Activated T-helper 17 cell treated with anti-CD3 and anti-CD28 coated beads, Interleukin-2, amount 50 U/mL, for 72 hours (primary cell): ENCODE data around the gene OR4D1. TPM values are rescaled to one million over a fixed set of nuclear protein-coding genes. Genes with fewer than 3 reads are reported as not detected.
"Not testable (repeated sequence)": the region's sequence is repeated elsewhere in the genome, so short reads cannot be mapped to it uniquely, and the experiment has no call there.

Source experiments
- ATAC-seq: fragments of 150-1000 bp; cut with Tn5 transposase; replicated peaks from 2 replicates; pipeline ENCODE4 v1.10.0; 2021; ENCODE audit warnings: mild to moderate bottlenecking, moderate library complexity
- H3K27ac Mint-ChIP-seq: one replicate; pipeline ENCODE4 v1.8.0; 2022; ENCODE audit warnings: mixed read lengths
- H3K27me3 Mint-ChIP-seq: one replicate; pipeline ENCODE4 v1.8.0; 2022; ENCODE audit warnings: mixed read lengths
- H3K36me3 Mint-ChIP-seq: one replicate; pipeline ENCODE4 v1.8.0; 2022; ENCODE audit warnings: low read depth, mild to moderate bottlenecking, mixed read lengths
- H3K4me1 Mint-ChIP-seq: one replicate; pipeline ENCODE4 v1.8.0; 2022; ENCODE audit warnings: mixed read lengths
- H3K4me3 Mint-ChIP-seq: one replicate; pipeline ENCODE4 v1.8.0; 2022; ENCODE audit warnings: mild to moderate bottlenecking, mixed read lengths
- H3K9me3 Mint-ChIP-seq: one replicate; pipeline ENCODE4 v1.8.0; 2022; ENCODE audit warnings: mixed read lengths
- total RNA-seq, 2 donors: library from RNA; stranded (reverse); gene quantifications; one replicate each; pipeline ENCODE4 v1.2.3, GENCODE V29; 2022

Gene OR4D1
- total RNA-seq, 2 donors from 2014 or later = 0.13 to 0.15 TPM

DNA sequence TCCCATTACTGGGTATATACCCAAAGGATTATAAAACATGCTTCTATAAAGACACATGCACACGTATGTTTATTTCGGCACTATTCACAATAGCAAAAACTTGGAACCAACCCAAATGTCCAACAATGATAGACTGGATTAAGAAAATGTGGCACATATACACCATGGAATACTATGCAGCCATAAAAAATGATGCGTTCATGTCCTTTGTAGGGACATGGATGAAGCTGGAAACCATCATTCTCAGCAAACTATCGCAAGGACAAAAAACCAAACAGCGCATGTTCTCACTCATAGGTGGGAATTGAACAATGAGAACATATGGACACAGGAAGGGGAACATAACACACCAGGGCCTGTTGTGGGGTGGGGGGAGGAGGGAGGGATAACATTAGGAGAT is 15.5 kb upstream of the OR4D1 start:
- H3K4me1 Mint-ChIP-seq, ATAC-seq, H3K27me3 Mint-ChIP-seq, H3K36me3 Mint-ChIP-seq, H3K4me3 Mint-ChIP-seq, H3K9me3 Mint-ChIP-seq, H3K27ac Mint-ChIP-seq: not testable (repeated sequence)

DNA sequence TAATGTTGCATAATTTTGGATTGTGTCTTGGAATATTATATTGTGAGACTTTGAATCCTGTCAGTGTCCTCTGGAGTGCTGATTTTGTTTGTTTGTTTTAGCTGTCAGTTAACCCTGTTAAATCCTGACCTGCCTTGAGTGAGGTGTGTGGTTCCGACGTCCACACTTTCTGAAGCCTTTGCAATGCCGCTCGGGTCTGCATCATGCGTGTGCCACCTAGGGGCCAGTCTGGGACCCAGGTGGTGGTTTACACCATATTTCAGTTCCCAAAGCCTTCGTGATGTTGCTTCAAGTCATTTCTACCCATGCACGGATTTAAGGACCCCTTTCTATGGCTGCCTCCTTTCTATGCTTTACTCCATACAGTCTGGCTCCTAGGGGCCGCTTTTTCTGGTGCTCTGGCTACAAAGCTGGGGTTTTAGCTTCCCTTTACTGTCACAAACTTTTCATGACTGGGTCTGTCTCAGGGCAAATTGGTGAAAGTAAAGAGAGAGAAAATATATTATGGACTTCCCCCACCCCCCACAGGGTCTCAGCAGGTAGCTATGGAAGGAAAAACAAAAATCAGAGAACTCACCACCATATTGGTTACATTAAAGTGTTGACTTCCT is 11.4 kb upstream of the OR4D1 start:
- no peaks in the 10 kb centered on the region for H3K4me1 Mint-ChIP-seq
- peaks cover 5% of the 10 kb centered on the region for H3K27me3 Mint-ChIP-seq
- H3K27ac Mint-ChIP-seq = no peak overlapping the region
- ATAC-seq = no peak
- peaks cover 8% of the 10 kb centered on the region for H3K9me3 Mint-ChIP-seq
- no peak overlapping the region for H3K4me3 Mint-ChIP-seq
- H3K36me3 Mint-ChIP-seq = no peaks in the 10 kb centered on the region

DNA sequence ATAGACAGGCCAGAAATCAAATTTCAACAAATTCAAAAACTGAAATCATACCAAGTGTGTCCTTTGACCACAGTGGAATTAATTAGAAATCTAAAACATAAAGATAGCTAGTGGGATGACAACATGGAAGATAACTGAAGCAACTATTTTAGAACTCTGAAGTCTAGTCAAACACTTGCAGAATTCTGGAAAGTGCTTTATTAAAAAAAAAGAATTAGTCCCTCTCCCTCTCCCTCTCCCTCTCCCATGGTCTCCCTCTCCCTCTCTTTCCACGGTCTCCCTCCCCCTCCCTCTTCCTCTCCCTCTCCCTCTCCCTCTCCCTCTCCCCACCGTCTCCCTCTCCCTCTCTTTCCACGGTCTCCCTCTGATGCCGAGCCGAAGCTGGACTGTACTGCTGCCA is 6.7 kb upstream of the OR4D1 start:
- no peak for ATAC-seq
- Mint-ChIP-seq H3K4me1 (no peaks in the 10 kb centered on the region), H3K27me3 (peaks cover 5% of the 10 kb centered on the region), H3K36me3 (no peaks in the 10 kb centered on the region), H3K9me3 (peaks cover 13% of the 10 kb centered on the region), H3K4me3 (no peak overlapping the region), H3K27ac (no peak overlapping the region)

DNA sequence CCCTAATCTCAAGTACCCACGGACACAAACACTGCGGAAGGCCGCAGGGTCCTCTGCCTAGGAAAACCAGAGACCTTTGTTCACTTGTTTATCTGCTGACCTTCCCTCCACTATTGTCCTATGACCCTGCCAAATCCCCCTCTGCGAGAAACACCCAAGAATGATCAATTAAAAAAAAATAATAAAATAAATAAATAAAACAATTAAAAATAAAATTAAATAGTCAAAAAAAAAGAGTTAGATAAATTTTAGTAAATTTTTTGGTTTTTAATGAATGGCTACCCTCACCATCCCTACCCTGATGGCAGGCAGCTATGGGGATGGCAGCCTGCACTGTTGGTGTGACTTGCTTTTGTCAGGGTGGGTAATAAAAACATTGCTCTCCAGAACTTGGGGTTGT is 4.8 kb upstream of the OR4D1 start:
- not testable (repeated sequence) for H3K27ac Mint-ChIP-seq, H3K4me1 Mint-ChIP-seq, H3K27me3 Mint-ChIP-seq, H3K4me3 Mint-ChIP-seq, H3K36me3 Mint-ChIP-seq, ATAC-seq
- peaks cover 15% of the 10 kb centered on the region for H3K9me3 Mint-ChIP-seq

DNA sequence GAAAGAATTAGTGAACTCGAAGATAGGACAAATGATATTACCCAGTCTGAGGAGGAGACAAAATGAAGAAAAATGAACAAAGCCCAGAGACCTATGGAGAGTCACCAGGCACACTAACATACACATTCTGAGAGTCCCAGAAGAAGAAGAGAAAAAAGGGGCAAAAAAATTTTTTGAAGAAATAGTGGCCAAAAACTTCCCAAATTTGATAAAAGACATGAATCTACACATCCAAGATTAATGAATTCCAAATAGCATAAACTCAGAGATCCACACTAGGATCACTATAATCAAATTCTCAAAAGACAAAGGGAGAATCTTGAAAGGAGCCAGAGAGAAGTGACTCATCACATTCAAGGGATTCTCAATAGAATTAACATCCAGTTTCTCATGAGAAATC is 3.4 kb upstream of the OR4D1 start:
- Mint-ChIP-seq H3K36me3 (no peaks in the 10 kb centered on the region), H3K4me1 (peaks cover 4% of the 10 kb centered on the region), H3K27ac (no peak overlapping the region), H3K27me3 (no peaks in the 10 kb centered on the region), H3K4me3 (no peak overlapping the region), H3K9me3 (peaks cover 15% of the 10 kb centered on the region)
- ATAC-seq = no peak

DNA sequence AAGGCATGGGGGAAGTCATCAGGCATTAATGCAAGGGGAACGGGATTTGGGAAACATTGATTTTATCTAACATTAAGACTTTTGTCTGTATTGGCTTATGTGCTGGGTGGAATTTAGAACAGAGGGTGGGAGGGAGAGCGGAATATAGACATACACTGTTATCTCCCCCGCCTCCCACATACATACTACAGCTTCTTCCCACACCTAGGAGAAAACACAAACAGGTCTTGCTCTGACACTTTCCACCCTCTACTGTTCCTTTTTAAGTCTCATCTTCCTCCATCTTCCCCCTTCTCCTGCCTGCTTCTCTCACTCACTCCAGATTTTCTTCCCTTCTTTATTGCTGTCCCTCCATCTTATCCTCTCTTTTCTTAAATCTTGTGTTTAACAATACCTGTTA is 425 bp downstream of the OR4D1 start:
- no peaks in the 10 kb centered on the region for H3K36me3 Mint-ChIP-seq
- ATAC-seq = no peak
- H3K27me3 Mint-ChIP-seq = no peaks in the 10 kb centered on the region
- no peak overlapping the region for H3K4me3 Mint-ChIP-seq
- H3K9me3 Mint-ChIP-seq = peaks cover 15% of the 10 kb centered on the region
- no peak overlapping the region for H3K27ac Mint-ChIP-seq
- peaks cover 18% of the 10 kb centered on the region for H3K4me1 Mint-ChIP-seq

DNA sequence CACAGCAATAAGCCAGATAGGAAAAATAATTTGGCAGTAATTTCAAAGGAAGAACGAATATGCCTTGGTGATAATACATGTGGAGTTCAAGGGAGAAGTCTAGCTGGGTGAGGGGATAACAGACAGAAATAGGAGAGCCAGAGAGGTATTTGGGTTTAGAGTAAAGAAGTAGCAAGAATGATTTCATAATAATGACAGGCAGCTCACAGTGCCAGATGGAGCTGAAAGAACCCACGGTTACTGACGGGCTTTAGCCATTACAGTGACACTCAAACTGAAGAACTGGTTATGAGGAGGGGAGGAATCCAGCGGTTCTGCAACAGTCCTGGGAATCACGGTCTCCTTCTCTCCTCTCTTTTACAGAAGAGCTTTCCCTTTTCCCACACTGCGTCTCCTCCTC is 2.2 kb downstream of the OR4D1 start:
- Mint-ChIP-seq H3K4me3 (no peak overlapping the region), H3K4me1 (peaks cover 27% of the 10 kb centered on the region), H3K27ac (no peak overlapping the region), H3K9me3 (peaks cover 12% of the 10 kb centered on the region), H3K27me3 (no peaks in the 10 kb centered on the region), H3K36me3 (no peaks in the 10 kb centered on the region)
- ATAC-seq = no peak

DNA sequence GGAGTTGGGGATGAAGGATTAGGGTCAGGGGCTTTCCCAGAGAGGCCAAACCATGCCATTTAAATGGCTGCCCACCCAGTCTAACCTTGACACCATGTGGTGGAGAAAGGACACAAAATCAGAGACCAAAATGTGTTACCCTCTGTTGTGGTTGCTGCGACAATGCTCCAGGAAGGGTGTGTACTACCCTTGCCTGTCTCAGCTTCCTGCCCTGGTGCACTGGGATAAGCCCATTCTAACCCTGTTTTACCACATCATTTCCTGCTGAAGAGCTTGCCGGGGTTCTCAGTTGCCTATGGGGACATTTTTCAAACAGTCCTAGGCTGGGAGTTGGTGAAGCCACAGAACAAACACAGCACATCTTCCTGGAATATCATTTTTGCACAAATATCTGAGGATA is 4.9 kb downstream of the OR4D1 start:
- peak overlapping the region; percentile 58 for H3K4me3 Mint-ChIP-seq
- no peaks in the 10 kb centered on the region for H3K27me3 Mint-ChIP-seq
- peak; percentile 52 for ATAC-seq
- peaks cover 4% of the 10 kb centered on the region for H3K9me3 Mint-ChIP-seq
- H3K4me1 Mint-ChIP-seq = peaks cover 39% of the 10 kb centered on the region
- H3K36me3 Mint-ChIP-seq = no peaks in the 10 kb centered on the region
- peak overlapping the region; percentile 82 for H3K27ac Mint-ChIP-seq

DNA sequence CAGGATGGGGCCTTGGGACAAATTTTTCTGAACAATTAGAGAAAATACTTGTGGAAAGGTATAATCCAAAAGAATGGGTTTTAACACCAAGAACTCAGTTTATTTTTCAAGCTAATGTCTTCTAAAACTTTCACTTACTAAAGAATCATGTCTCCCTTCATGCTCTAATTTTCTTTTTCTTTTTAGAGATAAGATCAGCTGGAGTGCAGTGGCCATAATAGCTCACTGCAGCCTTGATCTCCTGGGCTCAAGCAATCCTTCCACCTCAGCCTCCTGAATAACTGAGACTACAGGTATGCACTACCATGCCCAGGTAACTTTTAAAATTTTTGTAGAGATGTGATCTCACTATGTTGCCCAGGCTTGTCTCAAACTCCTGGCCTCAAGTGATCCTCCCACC is 5.5 kb downstream of the OR4D1 start:
- Mint-ChIP-seq H3K36me3 (no peaks in the 10 kb centered on the region), H3K27ac (peak overlapping the region; percentile 82), H3K4me3 (peak overlapping the region; percentile 58), H3K27me3 (no peaks in the 10 kb centered on the region), H3K4me1 (peaks cover 39% of the 10 kb centered on the region), H3K9me3 (peaks cover 4% of the 10 kb centered on the region)
- ATAC-seq = no peak

DNA sequence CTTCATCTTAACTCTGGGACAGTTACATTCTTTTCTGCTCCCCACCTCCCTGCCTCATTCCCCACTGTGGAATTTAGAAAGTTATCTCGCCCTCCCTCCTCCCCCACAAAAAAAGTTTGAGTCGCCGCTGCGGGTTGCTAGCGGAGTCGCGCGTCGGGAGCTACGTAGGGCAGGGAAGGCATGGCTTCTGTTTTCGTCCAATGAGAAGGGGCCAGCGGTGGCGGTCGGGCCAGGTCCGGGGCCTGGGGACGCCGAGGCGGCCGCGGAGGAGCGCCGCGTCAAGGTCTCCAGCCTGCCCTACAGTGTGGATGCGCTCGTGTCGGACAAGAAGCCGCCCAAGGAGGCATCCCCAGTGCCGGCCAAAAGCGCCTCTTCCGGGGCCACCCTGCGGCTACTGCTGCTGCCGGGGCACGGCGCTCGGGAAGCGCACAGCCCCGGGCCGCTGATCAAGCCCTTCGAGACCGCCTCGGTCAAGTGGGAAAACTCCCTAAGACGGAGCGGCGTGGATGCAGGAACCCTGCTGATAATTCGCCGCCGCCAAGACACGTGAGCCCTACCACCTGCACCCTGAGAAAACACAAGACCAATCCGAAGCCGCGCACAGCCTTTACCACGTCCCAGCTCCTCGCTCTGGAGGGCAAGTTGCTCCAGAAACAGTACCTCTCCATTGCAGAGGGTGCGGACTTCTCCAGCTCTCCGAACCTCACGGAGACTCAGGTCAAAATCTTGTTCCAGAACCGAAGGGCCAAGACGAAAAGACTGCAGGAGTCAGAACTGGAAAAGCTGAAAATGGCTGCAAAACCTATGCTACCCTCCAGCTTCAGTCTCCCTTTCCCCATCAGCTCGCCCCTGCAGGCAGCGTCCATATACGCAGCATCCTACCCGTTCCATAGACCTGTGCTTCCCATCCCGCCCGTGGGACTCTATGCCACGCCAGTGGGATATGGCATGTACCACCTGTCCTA is 8.9 kb downstream of the OR4D1 start:
- peaks cover 8% of the 10 kb centered on the region for H3K9me3 Mint-ChIP-seq
- H3K4me1 Mint-ChIP-seq = peaks cover 40% of the 10 kb centered on the region
- H3K27ac Mint-ChIP-seq = peak overlapping the region; percentile 92
- peak; percentile 89 for ATAC-seq
- H3K4me3 Mint-ChIP-seq = peak overlapping the region; percentile 93
- no peaks in the 10 kb centered on the region for H3K36me3 Mint-ChIP-seq
- H3K27me3 Mint-ChIP-seq = no peaks in the 10 kb centered on the region

DNA sequence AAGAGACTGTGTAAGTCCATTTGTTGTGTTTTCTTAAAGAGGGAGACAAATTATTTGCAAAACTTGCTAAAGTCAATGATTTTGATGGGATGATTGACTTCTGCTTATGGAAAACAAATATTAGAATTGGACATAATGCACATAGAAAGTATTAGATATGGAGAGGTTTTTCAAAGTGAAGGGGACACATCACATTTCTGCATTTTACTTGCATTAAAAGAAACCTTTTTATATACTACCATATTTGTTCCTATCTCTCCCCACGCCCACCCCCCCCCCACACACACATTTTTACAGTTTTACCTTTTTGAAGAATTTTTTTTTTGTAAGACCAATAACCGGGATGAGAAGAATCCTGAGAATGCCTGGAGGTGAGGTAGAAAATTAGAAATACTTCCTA is 10.0 kb downstream of the OR4D1 start:
- Mint-ChIP-seq H3K9me3 (peaks cover 8% of the 10 kb centered on the region), H3K4me3 (peak overlapping the region; percentile 93), H3K27me3 (no peaks in the 10 kb centered on the region), H3K4me1 (peaks cover 29% of the 10 kb centered on the region), H3K27ac (no peak overlapping the region), H3K36me3 (no peaks in the 10 kb centered on the region)
- ATAC-seq = no peak

DNA sequence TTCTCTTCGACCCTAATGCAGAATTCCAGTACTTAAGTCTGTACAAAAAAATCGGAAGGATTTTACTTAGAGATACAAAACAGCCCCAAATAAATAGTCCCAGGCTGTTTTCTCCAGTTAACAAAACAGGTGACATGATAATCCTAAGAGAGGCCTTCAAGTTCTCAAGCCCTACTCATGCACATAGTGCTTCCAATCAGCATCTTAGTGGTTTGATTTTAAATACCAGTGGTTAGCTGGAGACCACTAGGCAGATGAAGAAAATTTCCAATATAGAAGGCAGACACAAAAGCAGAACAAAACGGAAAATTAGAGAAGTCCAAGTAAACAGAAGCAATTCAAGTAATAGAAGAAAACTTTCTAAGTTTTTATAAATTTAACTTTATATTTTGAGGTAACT is 13.4 kb downstream of the OR4D1 start:
- H3K27ac Mint-ChIP-seq = no peak overlapping the region
- H3K36me3 Mint-ChIP-seq = no peaks in the 10 kb centered on the region
- ATAC-seq = no peak
- no peak overlapping the region for H3K4me3 Mint-ChIP-seq
- H3K27me3 Mint-ChIP-seq = no peaks in the 10 kb centered on the region
- peaks cover 4% of the 10 kb centered on the region for H3K9me3 Mint-ChIP-seq
- peaks cover 11% of the 10 kb centered on the region for H3K4me1 Mint-ChIP-seq

DNA sequence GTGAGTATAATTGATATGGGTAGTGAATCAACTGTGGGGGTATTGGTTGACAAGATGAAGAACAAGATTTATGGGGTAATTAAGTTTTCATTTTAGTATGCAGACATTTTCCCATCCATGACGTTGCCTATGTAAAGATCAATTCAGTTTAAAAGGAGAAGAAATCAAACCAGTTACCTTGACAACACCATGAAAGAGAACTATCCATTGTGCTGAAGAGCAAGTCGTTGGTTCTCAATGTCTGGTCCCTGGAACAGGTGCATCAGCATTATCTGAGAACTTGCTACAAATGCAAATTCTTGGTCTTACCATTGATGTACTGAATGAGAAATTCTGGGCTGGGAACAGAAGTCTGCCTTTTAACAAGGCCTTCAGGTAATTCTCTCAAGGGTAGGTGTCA is 17.8 kb downstream of the OR4D1 start:
- H3K4me1 Mint-ChIP-seq = peaks cover 17% of the 10 kb centered on the region
- no peaks in the 10 kb centered on the region for H3K27me3 Mint-ChIP-seq
- no peak overlapping the region for H3K27ac Mint-ChIP-seq
- no peak for ATAC-seq
- H3K9me3 Mint-ChIP-seq = no peaks in the 10 kb centered on the region
- no peaks in the 10 kb centered on the region for H3K36me3 Mint-ChIP-seq
- H3K4me3 Mint-ChIP-seq = no peak overlapping the region

DNA sequence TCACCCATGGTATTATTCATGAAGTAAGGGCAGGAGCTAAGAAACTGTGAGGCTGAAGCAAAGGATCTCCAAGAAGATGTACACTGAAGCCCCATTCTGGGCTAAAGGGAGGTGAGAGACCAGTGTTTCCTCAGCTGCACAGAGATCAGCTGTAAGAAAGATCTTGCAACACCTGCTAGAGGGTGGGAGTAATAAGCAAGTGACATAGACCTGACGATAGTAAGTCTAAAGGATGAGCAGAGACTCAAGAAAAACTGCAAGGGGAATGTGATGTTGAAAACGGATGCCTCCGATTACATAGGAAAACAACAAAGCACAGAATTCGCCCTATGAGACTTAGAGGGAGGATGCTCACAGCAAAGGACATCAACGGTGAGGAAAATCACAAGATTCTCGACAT is 18.5 kb downstream of the OR4D1 start, which contains the start of gene OR4D2:
Gene OR4D2 (plus strand): TSS at position 301 of the 400 bp plus-strand sequence. CDS start 2,674 bp downstream, outside the sequence.
- no peak for ATAC-seq
- Mint-ChIP-seq H3K9me3 (no peaks in the 10 kb centered on the region), H3K36me3 (no peaks in the 10 kb centered on the region), H3K4me3 (no peak within 1 kb of the TSS), H3K4me1 (peaks cover 18% of the 10 kb centered on the region), H3K27ac (no peak within 1 kb of the TSS), H3K27me3 (no peaks in the 10 kb centered on the region)

DNA sequence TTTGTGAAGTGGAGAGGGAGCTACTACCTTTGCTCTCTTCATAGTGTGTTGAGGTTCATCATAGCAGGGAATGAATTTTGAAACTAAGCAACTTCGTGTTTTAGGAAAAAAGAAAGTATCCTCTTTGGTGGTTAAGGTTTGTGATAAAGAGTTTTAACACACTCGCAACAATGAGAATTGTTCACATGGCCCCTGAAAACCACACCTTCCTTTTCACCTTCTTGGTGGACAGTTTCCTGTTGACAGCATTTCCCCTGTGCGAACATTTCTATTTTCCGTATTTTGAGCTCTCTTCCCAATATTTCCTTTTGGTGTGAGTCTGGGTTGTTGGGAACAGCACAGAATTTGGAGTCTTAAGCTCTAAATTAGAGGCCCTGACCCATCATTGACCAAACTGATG is 22.4 kb downstream of the OR4D1 start:
- Mint-ChIP-seq H3K36me3 (no peaks in the 10 kb centered on the region), H3K27me3 (no peaks in the 10 kb centered on the region), H3K9me3 (no peaks in the 10 kb centered on the region), H3K27ac (peak overlapping the region; percentile 68), H3K4me3 (peak overlapping the region; percentile 60), H3K4me1 (peaks cover 30% of the 10 kb centered on the region)
- ATAC-seq = no peak
